HG03139 (cell line): Measurements from ENCODE around the gene TMEM168.
A peak's percentile ranks its signal among the peaks of the same experiment; 100 is the strongest.
"Not testable (repeated sequence)": the region's sequence is repeated elsewhere in the genome, so short reads cannot be mapped to it uniquely, and the experiment has no call there.

ENCODE experiments used
- ATAC-seq: cut with Tn5 transposase; IDR thresholded peaks from one replicate; pipeline ENCODE4 v1.9.1; 2021; ENCODE audit not compliant: unreplicated experiment

TMEM168 gene, protein sequence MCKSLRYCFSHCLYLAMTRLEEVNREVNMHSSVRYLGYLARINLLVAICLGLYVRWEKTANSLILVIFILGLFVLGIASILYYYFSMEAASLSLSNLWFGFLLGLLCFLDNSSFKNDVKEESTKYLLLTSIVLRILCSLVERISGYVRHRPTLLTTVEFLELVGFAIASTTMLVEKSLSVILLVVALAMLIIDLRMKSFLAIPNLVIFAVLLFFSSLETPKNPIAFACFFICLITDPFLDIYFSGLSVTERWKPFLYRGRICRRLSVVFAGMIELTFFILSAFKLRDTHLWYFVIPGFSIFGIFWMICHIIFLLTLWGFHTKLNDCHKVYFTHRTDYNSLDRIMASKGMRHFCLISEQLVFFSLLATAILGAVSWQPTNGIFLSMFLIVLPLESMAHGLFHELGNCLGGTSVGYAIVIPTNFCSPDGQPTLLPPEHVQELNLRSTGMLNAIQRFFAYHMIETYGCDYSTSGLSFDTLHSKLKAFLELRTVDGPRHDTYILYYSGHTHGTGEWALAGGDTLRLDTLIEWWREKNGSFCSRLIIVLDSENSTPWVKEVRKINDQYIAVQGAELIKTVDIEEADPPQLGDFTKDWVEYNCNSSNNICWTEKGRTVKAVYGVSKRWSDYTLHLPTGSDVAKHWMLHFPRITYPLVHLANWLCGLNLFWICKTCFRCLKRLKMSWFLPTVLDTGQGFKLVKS

DNA sequence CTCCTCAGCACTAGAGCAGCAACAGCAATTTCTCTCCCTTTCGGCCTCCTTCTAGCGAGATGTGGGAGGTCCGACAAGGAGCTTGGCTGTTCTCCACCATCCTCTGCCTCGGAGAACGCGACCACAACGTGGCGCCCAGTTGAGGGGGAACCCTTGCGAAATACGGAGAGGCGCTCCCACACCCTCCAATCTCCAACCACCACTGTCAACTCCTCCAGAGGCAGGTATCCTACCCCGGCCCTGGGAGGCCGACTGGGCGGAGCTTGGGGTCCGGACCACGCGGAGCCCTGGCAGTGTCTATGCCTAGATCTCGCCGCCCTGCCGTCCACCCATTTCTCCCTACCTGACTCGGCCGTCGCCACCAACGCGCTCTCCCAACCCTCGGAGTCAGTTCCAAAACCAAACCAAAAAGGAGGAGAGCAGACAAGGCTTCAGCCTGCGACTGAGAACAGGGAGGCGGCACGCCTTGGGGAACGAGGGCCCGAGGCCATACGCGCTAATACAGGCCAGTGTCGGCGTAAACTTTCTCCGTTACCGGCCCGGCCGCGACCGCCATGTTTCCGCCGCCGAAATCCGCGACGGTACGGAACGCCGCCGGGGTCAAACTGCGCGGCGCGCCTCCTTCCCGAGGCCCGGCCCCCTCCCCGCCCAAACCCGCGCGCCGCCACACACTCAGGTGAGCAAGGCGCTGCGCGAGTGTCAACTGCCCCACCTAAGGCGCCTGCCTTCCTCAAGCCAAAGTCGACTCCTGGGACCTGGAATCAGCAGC lies at the start of gene TMEM168:
TMEM168 (minus strand) TSS at position 577 of the 769 bp plus-strand sequence. CDS start 5,568 bp downstream, outside the sequence.
- peak; percentile 76 for ATAC-seq

DNA sequence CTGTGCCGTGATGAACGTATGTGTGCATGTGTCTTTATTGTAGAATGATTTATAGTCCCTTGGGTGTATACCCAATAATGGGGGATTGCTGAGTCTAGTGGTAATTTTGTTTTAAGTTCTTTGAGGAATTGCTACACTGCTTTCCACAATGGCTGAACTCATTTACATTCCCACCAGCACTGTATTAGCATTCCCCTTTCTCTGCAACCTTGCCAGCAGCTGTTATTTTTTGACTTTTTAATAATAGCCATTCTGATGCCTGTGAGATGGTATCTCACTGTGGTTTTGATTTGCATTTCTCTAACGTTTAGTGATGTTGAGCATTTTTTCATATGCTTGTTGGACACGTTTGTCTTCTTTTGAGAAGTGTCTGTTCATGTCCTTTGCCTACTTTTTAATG lies 45.7 kb upstream of the TMEM168 start:
- ATAC-seq: not testable (repeated sequence)

DNA sequence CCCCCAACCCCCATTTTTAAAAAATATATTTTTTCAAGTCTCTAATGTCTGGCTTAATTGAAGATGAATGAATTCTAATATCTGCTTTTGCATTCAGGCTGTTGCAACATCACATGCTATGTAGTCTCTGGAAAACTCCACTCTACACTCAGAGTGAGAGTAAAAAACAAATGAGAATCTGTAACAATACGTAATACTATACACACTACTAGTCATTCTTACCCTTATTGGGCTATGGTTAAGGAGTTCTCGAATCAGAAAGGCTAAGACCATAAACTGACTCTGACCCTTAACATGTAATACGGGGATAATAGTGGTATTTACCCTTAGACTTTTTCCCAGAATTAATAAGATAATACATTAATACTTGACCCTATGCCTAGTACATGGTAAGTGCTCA lies 42.9 kb upstream of the TMEM168 start:
- ATAC-seq: no peak

DNA sequence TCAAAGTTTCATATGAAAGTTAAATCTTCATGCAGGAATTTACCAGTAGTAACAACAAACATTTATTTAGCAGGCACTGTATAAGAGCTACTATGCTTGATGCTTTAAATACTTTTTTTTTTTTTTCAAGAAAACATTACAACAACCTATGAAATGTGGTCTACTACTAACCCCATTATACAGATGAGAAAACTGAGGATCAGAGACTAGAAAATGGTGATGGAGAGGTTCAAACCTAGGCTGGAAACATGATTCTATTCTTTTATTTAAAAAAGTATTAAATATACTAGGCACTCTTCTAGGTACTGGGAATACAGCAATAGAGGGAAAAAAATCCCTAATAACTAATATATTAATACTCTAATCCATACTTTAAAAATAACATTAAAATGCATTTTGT lies 40.6 kb upstream of the TMEM168 start:
- ATAC-seq: no peak

DNA sequence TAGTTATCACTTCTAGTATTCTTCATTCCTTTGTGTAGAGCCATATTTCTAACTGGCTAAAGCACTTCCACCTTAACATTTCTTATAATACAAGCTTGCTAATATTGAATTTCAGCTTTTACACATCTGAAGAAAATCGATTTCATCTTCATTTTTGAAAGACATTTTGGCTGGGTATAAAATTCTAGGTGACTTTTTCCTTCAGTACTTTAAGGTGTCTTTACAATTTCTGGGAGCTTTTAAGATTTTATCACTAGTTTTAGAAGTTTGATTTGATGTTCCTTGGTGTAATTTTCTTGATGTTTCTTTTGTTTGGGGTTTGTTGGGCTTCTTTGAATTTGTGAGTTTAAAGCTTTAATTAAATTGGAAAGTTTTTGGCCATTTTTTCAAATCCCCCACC lies 38.5 kb upstream of the TMEM168 start:
- ATAC-seq: no peak

DNA sequence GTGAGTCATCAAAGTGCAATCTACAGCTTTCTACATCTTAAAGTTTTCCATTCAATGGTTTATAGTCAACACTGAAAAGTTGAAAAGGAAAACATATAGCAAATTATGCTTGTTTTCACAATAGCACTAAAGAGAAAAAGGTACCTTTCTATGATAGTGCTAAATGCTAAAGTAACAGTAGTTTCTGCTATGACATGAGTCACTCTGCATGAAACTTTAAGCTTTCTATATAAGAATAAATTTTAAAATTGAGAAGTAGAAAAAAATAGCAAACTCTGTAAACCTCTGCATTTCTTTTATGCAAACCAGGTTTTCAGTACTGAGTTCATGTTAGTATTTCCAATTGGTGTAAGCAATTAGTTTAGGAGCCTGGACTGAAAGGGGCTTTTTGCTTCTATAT lies 31.2 kb upstream of the TMEM168 start:
- no peak for ATAC-seq

DNA sequence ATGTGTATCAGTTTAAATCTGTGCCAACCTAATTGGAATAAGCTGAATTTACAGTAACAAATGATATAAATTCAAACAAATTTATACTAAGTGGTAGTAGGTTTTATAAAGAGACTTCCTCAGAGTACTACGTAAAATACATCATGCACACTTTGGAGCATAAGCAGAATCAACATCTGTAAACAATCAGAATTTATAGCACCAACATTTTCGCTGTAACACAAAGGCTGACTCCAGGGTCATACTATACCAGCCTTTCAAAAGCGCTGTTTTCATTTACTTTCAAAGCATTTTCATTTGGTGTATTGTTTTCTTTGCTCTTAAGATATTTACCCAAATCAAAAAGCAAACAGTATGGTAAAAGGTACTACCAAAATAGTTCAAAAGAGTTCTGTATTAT lies 29.3 kb upstream of the TMEM168 start:
- no peak for ATAC-seq

DNA sequence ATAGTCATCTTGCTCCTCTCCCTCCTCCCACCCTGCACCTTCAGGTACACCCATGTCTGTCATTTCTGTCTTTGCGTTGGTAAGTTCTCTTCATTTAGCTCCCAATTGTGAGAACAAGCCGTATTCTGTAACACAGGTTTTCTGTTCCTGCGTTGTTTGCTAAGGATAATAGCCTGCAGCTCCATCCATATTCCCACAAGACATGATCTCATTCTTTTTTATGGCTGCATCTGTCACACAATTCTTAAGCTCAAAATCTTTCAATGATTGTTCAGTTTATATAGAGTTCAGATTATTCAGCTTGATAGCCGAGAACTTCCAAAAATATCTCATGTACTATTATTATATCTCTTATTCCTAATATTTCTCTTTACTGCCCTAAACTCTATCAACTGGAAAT lies 16.0 kb upstream of the TMEM168 start:
- no peak for ATAC-seq

DNA sequence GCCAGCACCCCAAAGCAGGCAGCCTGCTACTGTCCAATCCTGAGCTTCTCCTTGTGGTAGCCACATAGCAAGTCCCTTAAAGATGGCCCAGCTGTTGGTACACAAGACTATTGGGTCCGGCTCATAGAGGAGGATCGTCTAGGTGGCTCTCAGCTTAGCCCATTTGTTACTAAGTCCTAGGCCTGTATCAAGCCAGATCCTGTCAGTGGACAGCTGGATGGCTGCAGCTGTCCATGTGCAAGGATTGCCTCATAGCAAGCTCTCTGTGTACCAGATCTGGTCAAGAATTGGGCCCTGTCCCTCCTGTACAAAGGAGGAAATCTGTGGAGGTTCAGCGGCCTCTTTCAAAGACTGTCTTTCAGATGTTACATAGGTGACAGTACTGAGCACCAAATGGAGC lies 12.2 kb upstream of the TMEM168 start:
- no peak for ATAC-seq

DNA sequence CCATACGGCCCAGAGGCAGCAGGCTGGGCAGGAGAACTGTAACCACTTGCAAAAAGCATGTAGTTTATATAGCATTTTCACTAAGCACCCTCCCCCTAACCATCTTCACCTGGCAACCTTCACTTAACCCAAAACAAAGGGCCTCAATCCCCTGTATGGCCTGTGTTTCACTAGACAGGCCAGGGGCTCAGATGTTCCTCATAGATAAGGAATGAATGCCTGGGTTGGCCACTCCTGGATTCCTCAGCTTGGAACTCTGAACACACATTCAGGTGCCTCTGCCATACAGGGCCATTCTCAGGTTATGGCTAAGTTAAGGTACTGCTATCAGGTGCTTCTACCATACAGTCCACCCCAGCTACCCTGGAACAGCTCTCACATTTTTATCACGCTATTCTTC lies 10.3 kb upstream of the TMEM168 start:
- ATAC-seq: no peak

DNA sequence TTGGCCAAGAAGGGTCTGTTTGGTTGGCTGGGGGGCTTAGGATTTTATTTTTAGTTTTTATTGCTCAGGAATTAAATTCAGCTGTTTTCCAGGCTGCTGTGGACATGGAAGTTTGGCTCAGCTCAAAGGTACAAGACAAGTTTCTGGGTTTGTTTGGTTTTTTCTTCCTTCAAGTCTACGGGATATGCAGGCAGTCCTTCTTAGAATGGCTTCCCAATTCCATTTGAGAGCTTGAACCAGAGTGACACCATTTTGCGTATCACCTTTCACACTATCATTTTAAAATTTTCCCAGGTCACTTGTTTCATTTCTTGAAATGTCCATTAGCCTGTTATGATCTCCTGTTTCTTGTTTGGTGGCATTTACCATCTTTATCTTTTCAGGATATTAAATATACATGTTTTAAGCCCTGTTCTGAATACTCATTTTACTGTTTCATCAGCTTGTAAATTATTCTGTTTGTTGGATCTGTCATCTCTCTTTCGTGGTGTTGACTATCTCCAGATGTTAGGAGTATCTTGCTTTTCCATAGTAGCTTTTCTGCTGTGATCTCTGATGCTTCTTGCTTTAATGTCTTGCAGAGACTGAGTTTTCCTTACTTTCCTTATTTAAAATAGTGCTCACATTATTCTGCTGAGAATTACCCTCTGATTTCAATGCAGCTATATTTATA lies 9.4 kb upstream of the TMEM168 start:
- no peak for ATAC-seq

DNA sequence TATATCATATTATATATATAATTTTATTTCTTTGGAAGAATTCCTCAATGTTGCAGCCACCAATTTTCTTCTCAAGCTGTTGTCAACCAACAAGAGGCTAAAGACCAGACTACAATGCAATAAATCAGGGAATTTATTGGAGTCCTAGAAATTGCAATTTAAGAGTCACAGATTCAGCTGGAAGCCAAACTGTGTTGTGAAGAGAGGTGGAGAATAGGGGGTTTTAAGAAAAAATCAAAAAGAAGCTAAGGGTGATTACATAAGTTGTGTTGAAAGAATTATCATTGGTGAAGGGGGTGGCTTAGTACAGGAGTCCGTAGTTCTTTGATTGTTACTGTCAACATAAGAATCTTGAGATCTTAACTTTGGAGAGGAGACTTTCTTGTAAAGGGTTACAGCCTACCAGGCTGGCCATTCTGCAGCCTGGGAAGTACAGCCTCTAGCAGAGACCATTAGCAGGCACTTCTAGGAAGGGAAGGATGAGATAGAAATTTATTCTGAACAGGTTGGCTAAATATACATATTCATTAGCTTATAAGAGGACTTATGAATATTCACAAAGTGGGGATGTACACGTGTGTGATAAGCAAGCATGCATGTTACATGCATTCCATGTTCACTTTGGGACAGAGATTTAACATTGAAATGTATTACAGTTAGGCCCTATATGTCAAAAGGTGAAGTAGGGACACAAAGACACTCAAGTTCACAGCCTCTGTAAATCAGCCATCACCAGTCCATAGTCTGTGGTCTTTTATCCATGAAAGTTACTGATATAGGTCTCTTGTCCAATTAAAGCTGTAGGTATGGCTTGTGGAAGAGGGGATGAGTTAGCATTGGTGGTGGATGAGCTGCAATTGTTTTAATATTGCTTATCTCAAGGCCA lies 8.3 kb upstream of the TMEM168 start:
- ATAC-seq: no peak

DNA sequence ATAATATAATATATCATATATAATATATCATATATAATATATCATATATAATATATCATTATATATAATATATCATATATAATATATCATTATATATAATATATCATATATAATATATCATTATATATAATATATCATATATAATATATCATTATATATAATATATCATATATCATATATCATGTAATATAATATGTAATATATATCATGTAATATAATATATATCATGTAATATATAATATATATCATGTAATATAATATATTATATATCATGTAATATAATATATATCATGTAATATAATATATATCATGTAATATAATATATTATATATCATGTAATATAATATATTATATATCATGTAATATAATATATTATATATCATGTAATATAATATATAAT lies 6.4 kb upstream of the TMEM168 start:
- ATAC-seq: not testable (repeated sequence)

DNA sequence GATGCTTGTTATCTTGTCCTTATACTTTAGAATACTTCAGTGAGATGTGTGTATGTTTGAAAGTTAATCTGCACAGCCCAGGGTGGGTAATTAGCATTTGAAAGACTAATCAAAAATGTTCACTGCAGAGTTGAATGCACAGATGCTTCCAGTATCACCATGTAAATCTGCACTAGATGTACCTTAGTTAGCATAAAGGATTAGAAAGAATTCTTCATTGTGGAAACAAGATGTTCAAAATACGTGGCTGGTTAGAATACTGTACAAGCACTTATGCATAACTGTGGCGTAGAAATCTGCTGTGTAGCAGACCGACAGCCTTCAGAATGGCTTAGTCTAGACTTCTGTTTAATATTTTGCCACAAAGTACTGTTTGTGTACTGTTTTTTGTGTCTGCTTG lies 2.2 kb upstream of the TMEM168 start:
- no peak for ATAC-seq

DNA sequence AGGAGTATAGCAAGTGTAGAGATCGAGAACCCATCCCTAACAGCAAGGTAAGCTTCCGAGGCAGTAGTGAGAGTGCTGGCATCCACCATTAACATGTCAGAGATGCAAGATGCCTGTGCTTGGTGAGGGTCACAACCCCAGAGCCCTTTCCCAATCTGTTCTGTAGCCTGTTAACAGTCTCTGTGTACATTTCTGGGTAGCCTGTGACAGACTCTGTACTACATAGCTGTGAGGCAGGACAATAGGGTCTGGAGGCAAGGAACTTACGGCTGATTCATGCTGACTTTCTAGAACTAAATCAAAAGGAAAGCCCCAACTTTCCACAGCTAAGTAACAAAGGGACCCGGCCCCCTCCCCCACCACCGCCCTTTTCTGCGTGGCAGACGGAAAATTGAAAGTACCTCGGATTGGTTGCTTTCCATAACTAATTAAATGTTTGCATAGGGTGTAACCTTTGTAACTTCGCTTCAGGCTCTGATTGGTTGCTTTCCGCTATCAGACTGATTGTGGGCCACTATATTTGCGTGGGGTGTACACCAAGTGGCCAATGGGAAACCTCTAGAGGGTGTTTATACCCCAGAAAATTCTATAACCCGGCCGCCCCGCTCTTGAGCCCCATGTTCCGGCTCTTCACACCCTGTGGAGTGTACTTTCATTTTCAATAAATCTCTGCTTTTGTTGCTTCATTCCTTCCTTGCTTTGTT lies 1.4 kb upstream of the TMEM168 start:
- ATAC-seq: no peak

DNA sequence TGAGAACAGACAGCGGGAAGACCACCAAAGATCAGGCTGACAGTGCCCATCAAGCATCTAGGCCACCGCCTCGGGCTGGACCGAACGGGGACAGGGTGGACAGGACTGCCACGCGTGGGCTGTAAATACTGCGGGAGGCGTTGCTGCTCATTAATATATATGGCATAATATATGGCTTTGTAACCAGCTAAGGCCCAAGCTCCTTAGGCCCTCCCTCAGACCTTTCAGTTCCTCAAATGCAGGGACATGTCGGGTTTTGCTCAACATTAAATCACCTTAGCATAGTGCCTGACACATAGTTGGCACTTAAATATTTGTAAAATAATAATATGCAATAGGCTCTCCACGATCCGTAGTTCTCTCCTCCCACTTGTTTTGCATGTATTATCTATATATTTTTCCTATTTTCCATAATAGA lies 402 bp upstream of the TMEM168 start:
- ATAC-seq: peak; percentile 48

DNA sequence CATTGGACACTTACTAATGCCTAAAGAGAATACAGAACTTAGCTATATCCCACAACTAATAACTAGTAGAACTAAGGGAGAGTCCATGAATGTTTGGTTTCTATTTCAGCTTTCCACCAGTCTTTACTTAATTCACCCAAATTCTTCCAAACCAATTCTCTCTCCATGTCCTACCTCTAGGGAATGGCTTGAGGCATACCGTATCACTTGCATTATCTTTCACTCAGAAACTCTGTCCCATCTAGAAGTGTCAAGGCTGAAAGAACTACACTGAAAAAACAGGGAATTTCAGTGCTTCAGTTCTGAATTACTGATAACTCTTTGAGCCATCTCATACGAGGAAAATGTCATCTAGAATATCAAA lies 758 bp downstream of the TMEM168 start:
- no peak for ATAC-seq

DNA sequence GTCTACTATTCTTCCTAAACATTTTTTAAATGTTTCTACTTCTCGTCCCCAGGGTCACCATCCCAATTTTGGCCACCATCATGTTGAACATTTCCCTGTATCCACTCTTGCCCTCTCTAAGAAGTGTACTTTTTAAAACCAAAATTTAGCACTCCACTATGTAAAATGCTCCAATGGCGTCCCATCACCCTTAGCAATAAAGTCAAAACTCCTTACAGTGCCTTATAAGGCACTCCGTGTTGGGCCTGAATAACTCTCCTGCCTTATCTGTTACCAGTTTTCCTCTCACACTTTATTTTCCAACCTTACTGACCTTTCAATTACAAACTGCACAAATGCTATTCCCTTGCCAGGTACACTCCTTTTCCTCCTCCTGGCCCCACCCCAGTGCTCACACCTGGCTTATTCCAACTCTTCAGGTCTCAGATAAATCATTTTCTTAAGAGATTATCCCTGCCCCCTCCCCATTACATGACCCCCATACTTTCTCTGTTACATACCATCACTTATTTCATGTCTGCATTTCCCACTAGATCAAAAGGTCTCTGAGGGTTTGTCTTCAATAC lies 1.3 kb downstream of the TMEM168 start:
- ATAC-seq: no peak

DNA sequence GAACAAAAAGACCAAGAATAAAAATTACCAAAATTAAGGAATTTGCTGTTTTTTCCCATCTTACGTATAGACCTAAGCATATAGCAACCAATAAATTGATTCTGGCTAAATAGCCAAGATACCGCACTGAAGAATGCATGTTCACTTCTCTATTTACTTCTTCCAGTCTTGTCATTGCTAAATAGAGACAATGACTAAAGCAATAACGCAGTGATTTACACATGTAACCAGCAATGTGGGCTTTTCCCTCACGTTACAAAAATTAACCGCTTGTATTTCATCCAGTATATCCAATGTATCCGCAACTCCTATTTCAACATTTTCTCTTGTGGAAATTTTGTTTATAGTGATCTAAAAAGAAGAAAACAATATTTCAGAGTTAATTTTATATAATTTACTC lies 5.6 kb downstream of the TMEM168 start:
- no peak for ATAC-seq
